Measurements from ENCODE around the gene MYLK4.

Gene MYLK4

DNA sequence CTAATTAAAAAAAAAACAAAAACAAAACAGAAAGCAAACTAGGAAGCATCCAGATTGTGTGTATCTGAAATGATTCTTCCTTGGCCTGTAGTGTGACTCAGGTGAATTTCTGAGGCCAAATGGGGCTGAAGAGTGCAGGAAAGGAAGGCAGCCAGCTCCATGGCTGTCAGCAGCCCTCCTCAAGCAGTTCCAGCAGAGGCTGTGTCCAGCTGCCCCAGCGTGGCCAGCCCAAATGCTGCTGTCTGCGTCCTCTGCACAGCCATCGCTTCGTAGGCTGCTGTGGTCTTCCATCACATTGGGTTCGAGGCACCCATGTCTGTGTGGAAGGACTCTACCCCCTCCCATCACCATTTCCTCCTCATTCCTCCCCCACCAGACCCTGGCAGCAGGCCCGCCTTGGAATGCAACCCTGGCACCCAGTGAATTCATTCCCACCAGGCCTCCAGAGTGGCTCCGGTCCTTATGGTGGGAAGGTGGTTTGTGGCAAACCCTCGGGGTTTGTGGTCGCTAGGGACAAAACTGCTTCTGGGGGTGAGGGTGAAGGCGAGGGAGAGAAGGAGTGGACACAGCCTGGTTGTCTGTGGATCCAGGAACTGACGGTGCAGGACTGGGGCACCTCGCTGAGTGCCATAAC lies 81.5 kb downstream of the MYLK4 start:
- Histone ChIP-seq H3K36me3 (ENCODE audit: control insufficient read depth in 2 of 2, insufficient read depth in 2 of 2, low read length in 2 of 2) (no peaks in the 10 kb centered on the region), H3K9ac (ENCODE audit: low read length in 2 of 2) (no peak overlapping the region), H3K4me1 (ENCODE audit: control insufficient read depth, insufficient read depth, low read length) (no peaks in the 10 kb centered on the region), H3K27me3 (ENCODE audit: control insufficient read depth in 1 of 2, insufficient read depth in 2 of 2, low read length in 2 of 2) (no peaks in the 10 kb centered on the region), H3K4me3 (ENCODE audit: low read length in 2 of 2) (no peak overlapping the region), H3K9me3 (ENCODE audit: control insufficient read depth in 2 of 2, low read length in 2 of 2) (no peaks in the 10 kb centered on the region), H3K27ac (ENCODE audit: low read length) (no peak overlapping the region)

DNA sequence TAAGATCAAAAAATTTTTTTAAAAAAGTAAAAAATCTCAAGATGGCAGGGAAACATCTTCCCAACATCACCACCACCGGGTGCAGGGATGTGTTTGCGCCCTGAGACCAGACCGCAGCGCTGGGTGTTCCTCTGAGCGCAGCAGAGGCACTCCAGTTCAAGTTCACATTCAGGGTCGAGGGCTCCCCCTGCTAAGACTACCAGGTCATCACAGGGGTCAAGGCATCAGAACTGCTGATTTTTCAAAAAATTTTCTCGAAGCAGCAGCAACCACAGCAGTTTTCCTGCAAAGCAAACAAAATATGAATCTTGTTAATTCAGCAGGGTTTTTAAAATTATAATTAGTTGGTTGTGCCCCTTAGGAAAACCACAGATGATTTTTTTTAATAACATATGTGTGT lies 83.1 kb downstream of the MYLK4 start:
- Histone ChIP-seq H3K36me3 (ENCODE audit: control insufficient read depth in 2 of 2, insufficient read depth in 2 of 2, low read length in 2 of 2) (no peaks in the 10 kb centered on the region), H3K4me1 (ENCODE audit: control insufficient read depth, insufficient read depth, low read length) (no peaks in the 10 kb centered on the region), H3K9ac (ENCODE audit: low read length in 2 of 2) (no peak overlapping the region), H3K27ac (ENCODE audit: low read length) (no peak overlapping the region), H3K9me3 (ENCODE audit: control insufficient read depth in 2 of 2, low read length in 2 of 2) (no peaks in the 10 kb centered on the region), H3K27me3 (ENCODE audit: control insufficient read depth in 1 of 2, insufficient read depth in 2 of 2, low read length in 2 of 2) (no peaks in the 10 kb centered on the region), H3K4me3 (ENCODE audit: low read length in 2 of 2) (no peak overlapping the region)

DNA sequence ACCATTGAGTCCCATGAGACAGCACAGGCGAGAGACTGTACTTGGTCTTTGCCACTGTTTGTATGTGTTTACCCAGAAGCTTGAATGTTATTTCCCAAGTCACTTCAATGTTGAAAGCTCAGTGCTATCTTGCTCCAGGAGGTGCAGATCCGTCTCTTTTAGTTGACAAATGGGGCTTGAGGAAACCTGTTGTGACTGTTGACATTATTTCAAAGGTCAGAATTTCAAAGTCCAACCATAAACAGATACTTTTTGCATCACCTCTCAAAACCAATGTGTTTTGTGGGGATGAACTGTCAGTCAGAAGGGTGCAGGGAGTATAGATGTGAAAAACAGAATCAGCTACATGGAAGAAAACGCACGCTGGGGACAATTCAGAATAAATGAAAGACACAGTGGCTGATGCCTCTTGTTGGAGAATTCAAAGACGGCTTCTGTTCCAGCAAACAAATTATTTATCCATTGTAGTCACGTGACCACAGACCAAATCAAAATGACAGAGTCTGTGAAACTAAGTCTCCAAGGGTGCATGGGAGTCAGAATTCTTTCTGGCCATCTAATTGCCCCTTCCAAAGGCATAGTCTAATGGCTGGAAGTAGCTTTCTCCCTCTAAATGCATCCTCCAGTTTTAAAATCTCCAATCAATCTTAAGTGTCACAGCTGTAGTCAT lies 83.7 kb downstream of the MYLK4 start:
- Histone ChIP-seq H3K4me3 (ENCODE audit: low read length in 2 of 2) (no peak overlapping the region), H3K4me1 (ENCODE audit: control insufficient read depth, insufficient read depth, low read length) (no peaks in the 10 kb centered on the region), H3K27me3 (ENCODE audit: control insufficient read depth in 1 of 2, insufficient read depth in 2 of 2, low read length in 2 of 2) (no peaks in the 10 kb centered on the region), H3K9ac (ENCODE audit: low read length in 2 of 2) (no peak overlapping the region), H3K27ac (ENCODE audit: low read length) (no peak overlapping the region), H3K9me3 (ENCODE audit: control insufficient read depth in 2 of 2, low read length in 2 of 2) (no peaks in the 10 kb centered on the region), H3K36me3 (ENCODE audit: control insufficient read depth in 2 of 2, insufficient read depth in 2 of 2, low read length in 2 of 2) (no peaks in the 10 kb centered on the region)

DNA sequence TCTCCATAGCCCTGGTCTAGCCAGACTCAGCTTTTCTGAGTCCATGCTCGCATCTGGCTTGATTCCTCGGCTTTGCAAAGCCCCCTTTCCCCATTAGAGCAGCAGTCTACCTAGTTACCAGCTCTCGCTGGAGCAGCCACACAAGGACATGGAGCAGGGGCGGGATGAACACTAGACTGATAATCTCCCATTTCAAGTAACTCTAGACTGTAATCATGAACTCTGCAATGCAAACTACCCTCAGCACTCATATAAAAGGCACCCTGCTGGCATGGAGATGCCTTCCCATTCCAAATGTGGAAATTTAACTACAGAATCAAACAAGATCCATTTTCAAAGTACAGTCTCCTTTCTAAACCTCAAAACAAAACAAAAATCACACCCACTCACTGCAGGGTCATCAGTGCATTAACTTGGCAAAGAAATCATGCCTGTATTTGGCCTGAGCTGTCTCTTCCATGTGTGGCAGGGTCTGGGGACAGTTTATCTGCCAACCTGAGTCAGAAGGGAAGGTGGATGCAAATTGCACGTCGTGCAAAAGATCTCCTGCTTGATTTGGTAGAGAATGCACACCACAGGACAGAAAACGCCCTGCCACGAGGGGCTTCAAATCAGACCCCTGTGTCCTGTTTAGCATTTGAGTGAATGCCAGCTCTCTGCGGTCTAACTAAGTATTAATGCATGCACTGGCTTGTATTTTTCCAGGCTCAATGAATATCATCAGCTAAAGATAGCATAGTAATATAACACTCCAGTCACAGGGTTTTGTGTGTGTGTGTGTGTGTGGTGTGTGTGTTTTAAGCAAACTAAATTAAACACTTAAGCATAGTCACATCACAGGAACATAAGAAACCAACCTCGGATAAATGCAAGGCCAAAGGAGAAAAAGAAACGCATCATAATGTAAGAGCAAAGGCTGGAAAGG lies 85.3 kb downstream of the MYLK4 start:
- Histone ChIP-seq H3K9ac (ENCODE audit: low read length in 2 of 2) (no peak overlapping the region), H3K36me3 (ENCODE audit: control insufficient read depth in 2 of 2, insufficient read depth in 2 of 2, low read length in 2 of 2) (no peaks in the 10 kb centered on the region), H3K4me1 (ENCODE audit: control insufficient read depth, insufficient read depth, low read length) (no peaks in the 10 kb centered on the region), H3K27ac (ENCODE audit: low read length) (no peak overlapping the region), H3K9me3 (ENCODE audit: control insufficient read depth in 2 of 2, low read length in 2 of 2) (no peaks in the 10 kb centered on the region), H3K4me3 (ENCODE audit: low read length in 2 of 2) (no peak overlapping the region), H3K27me3 (ENCODE audit: control insufficient read depth in 1 of 2, insufficient read depth in 2 of 2, low read length in 2 of 2) (no peaks in the 10 kb centered on the region)

DNA sequence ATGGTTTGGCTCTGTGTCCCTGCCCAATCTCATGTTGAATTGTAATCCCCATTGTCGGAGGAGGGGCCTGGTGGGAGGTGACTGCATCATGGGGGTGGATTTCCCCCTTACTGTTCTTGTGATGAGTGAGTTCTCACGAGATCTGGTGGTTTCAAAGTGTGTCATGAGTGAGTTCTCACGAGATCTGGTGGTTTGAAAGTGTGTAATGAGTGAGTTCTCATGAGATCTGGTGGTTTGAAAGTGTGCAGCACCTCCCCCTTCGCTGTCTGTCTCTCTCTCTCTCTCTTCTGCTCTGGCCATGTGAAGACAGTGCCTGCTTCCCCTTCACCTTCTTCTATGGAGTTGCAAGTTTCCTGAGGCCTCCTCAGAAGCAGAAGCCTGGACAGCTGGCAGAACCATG lies 87.6 kb downstream of the MYLK4 start:
- H3K4me3 ChIP-seq (ENCODE audit: low read length in 2 of 2): no peak overlapping the region
- no peaks in the 10 kb centered on the region for H3K4me1 ChIP-seq (ENCODE audit: control insufficient read depth, insufficient read depth, low read length)
- no peaks in the 10 kb centered on the region for H3K27me3 ChIP-seq (ENCODE audit: control insufficient read depth in 1 of 2, insufficient read depth in 2 of 2, low read length in 2 of 2)
- no peaks in the 10 kb centered on the region for H3K36me3 ChIP-seq (ENCODE audit: control insufficient read depth in 2 of 2, insufficient read depth in 2 of 2, low read length in 2 of 2)
- H3K9me3 ChIP-seq (ENCODE audit: control insufficient read depth in 2 of 2, low read length in 2 of 2): no peaks in the 10 kb centered on the region
- no peak overlapping the region for H3K9ac ChIP-seq (ENCODE audit: low read length in 2 of 2)
- H3K27ac ChIP-seq (ENCODE audit: low read length): no peak overlapping the region

DNA sequence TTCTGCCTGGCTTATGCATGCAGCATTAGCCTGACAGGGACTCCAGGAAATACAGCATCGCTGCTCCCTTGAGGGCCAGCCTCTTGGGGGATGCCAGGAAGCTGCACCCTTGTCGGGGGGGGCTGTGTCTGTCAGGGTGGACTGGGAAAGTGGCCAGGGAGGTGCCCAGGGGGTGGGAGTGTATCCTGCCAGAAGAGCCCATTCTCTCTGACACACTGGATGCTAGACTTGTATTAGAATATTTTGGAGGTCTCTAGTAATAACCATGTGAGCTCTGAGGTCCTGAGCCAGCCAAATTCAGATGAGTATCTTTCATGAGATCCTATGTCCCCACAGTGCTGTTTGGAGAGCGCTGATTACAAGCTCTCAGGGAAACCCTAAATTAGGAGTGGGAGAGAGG lies 89.1 kb downstream of the MYLK4 start:
- H3K4me1 ChIP-seq (ENCODE audit: control insufficient read depth, insufficient read depth, low read length): no peaks in the 10 kb centered on the region
- H3K27me3 ChIP-seq (ENCODE audit: control insufficient read depth in 1 of 2, insufficient read depth in 2 of 2, low read length in 2 of 2): no peaks in the 10 kb centered on the region
- H3K9me3 ChIP-seq (ENCODE audit: control insufficient read depth in 2 of 2, low read length in 2 of 2): no peaks in the 10 kb centered on the region
- H3K4me3 ChIP-seq (ENCODE audit: low read length in 2 of 2): no peak overlapping the region
- no peaks in the 10 kb centered on the region for H3K36me3 ChIP-seq (ENCODE audit: control insufficient read depth in 2 of 2, insufficient read depth in 2 of 2, low read length in 2 of 2)
- no peak overlapping the region for H3K9ac ChIP-seq (ENCODE audit: low read length in 2 of 2)
- no peak overlapping the region for H3K27ac ChIP-seq (ENCODE audit: low read length)

DNA sequence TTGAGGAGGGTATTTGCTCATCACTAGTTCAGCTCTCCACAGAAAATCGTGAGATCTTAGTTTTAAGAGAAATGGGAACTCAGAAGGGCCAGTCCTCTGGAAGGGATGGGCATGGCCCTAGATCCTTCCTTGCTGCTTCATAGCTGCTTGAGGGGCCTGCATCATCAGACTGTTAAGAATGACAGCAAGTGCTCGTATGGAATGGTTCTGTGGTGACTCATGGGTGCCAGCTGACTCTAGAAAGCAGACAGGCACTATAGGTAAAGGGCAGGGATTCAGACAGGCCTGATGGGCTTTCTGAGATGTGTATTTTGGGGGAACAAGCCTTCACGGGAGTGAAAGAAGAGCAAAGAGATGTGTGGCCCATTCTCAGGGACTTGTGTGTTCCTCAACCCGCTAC lies 90.8 kb downstream of the MYLK4 start:
- no peak overlapping the region for H3K4me3 ChIP-seq (ENCODE audit: low read length in 2 of 2)
- H3K9me3 ChIP-seq (ENCODE audit: control insufficient read depth in 2 of 2, low read length in 2 of 2): no peaks in the 10 kb centered on the region
- no peak overlapping the region for H3K9ac ChIP-seq (ENCODE audit: low read length in 2 of 2)
- H3K36me3 ChIP-seq (ENCODE audit: control insufficient read depth in 2 of 2, insufficient read depth in 2 of 2, low read length in 2 of 2): no peaks in the 10 kb centered on the region
- no peaks in the 10 kb centered on the region for H3K4me1 ChIP-seq (ENCODE audit: control insufficient read depth, insufficient read depth, low read length)
- no peak overlapping the region for H3K27ac ChIP-seq (ENCODE audit: low read length)
- H3K27me3 ChIP-seq (ENCODE audit: control insufficient read depth in 1 of 2, insufficient read depth in 2 of 2, low read length in 2 of 2): no peaks in the 10 kb centered on the region

DNA sequence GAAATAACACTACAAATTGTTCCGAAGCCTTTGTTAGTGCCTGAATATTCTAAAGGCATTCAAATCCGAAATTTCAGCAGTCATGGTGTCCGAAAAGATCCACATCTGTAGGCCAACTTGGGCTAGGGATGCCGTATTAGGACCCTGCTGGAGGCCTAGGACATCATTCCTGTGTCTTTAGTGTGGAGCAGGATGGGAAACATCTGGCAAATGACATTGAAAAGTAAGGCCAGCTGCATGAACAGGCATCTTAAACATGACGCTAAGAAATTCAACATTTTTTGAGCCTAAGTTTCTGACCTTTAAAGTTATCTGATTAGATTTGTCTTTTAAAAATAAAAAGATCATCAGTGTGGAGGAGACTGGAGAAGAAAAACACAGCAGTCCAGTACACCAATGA lies 91.3 kb downstream of the MYLK4 start:
- Histone ChIP-seq H3K27ac (ENCODE audit: low read length) (no peak overlapping the region), H3K9ac (ENCODE audit: low read length in 2 of 2) (no peak overlapping the region), H3K36me3 (ENCODE audit: control insufficient read depth in 2 of 2, insufficient read depth in 2 of 2, low read length in 2 of 2) (no peaks in the 10 kb centered on the region), H3K4me3 (ENCODE audit: low read length in 2 of 2) (no peak overlapping the region), H3K27me3 (ENCODE audit: control insufficient read depth in 1 of 2, insufficient read depth in 2 of 2, low read length in 2 of 2) (no peaks in the 10 kb centered on the region), H3K4me1 (ENCODE audit: control insufficient read depth, insufficient read depth, low read length) (no peaks in the 10 kb centered on the region), H3K9me3 (ENCODE audit: control insufficient read depth in 2 of 2, low read length in 2 of 2) (no peaks in the 10 kb centered on the region)

DNA sequence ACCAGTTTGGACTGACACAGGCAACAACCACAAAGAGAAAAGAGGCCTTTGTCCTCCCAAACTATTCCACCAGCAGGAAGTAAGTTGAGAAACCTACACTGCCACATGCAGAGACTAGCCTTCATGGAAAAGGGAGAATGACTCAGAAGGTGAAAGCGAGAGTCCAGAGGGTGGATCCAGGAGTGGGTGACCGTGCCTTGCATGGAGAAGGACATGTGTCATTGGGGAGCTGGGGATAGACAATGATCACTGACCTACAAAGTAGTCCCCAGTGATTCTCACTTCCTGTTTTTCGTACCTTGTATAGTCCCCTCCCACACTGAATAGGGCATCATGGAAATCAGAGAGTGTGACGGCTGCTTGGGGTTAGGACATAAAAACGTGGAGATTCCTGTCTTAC lies 91.9 kb downstream of the MYLK4 start:
- H3K9me3 ChIP-seq (ENCODE audit: control insufficient read depth in 2 of 2, low read length in 2 of 2): no peaks in the 10 kb centered on the region

DNA sequence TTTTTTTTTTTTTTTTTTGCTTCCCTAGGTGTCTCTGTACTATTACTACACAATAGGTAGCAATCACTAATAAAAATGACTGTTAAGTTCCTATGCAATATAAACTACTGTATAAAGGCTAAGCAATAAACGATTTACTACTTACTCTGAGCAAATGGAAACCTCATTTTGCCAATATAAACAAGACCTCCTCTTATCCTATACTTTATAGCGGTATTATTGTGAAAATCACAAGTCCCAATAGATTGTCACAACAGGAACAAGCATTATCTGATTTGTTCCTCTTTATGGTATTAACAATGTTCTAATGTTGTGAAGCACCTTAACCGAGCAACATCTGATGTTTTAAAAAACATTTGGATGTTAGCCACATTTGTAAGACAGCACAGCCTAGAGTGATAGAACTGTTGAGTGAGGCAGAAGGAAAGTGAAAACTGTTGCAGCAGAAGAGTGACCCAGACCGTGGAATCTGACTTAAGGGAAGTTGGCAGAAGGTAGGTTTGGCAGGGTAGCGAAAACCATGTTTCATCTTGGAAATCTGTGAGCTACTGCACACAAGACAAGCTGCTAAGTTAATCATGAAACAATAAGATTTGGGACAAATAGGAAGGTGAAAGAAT lies 94.2 kb downstream of the MYLK4 start:
- no peaks in the 10 kb centered on the region for H3K4me1 ChIP-seq (ENCODE audit: control insufficient read depth, insufficient read depth, low read length)
- H3K36me3 ChIP-seq (ENCODE audit: control insufficient read depth in 2 of 2, insufficient read depth in 2 of 2, low read length in 2 of 2): no peaks in the 10 kb centered on the region
- no peaks in the 10 kb centered on the region for H3K27me3 ChIP-seq (ENCODE audit: control insufficient read depth in 1 of 2, insufficient read depth in 2 of 2, low read length in 2 of 2)
- H3K9me3 ChIP-seq (ENCODE audit: control insufficient read depth in 2 of 2, low read length in 2 of 2): no peaks in the 10 kb centered on the region
- H3K27ac ChIP-seq (ENCODE audit: low read length): no peak overlapping the region
- H3K9ac ChIP-seq (ENCODE audit: low read length in 2 of 2): no peak overlapping the region
- H3K4me3 ChIP-seq (ENCODE audit: low read length in 2 of 2): no peak overlapping the region

More for the DNA sequence above, 91.9 kb downstream of the MYLK4 start:
- Histone ChIP-seq H3K27me3 (ENCODE audit: control insufficient read depth in 1 of 2, insufficient read depth in 2 of 2, low read length in 2 of 2) (no peaks in the 10 kb centered on the region), H3K4me1 (ENCODE audit: control insufficient read depth, insufficient read depth, low read length) (no peaks in the 10 kb centered on the region), H3K9ac (ENCODE audit: low read length in 2 of 2) (no peak overlapping the region), H3K27ac (ENCODE audit: low read length) (no peak overlapping the region), H3K4me3 (ENCODE audit: low read length in 2 of 2) (no peak overlapping the region), H3K36me3 (ENCODE audit: control insufficient read depth in 2 of 2, insufficient read depth in 2 of 2, low read length in 2 of 2) (no peaks in the 10 kb centered on the region)
